Endothelial cell of umbilical vein (primary cell): ENCODE measurements around the gene CHML. TPM values are rescaled to one million over a fixed set of nuclear protein-coding genes. Genes with fewer than 3 reads are reported as not detected.

Experiments used
- Bru-seq: library from RNA; stranded (reverse); fragments of 400-500 nt; gene quantifications from one replicate; lab custom pipeline; 2021; lab: Mats Ljungman, UMichigan
- BruChase-seq, 2 experiments: library from RNA; stranded (reverse); fragments of 400-500 nt; gene quantifications; one replicate each; lab custom pipeline; 2021; lab: Mats Ljungman, UMichigan
- BruUV-seq: library from RNA; stranded (reverse); fragments of 400-500 nt; replicated peaks from 2 replicates; lab custom pipeline; 2021; lab: Mats Ljungman, UMichigan
- CTCF ChIA-PET: fragments of 300-600, 350-600 bp; sonication (Branson Sonifier 250); formaldehyde crosslinking; loops from one replicate; lab custom pipeline; 2021; ENCODE audit warnings: antibody characterized with exemption, inconsistent platforms; lab: Charles Lee
- POLR2A ChIA-PET: fragments of 300-600, 350-600 bp; sonication (Branson Sonifier 250); formaldehyde crosslinking; loops from one replicate; lab custom pipeline; 2021; ENCODE audit warnings: antibody characterized with exemption, inconsistent platforms; lab: Charles Lee
- DNase-seq: peaks from one replicate; pipeline ENCODE4 v3.0.0-alpha.2; 2011; ENCODE audit warnings: low read depth, low spot score
- FAIRE-seq: peaks from 2 replicates; lab custom pipeline; 2011; peaks lifted over from hg19 to GRCh38; lab: Jason Lieb, UNC
- H2AFZ ChIP-seq: 2 replicates; pipeline ENCODE4 v1.6.0; 2012; ENCODE audit warnings: low read depth, low read length, control low read depth, inconsistent platforms
- H3K27ac ChIP-seq: 2 replicates; pipeline ENCODE4 v1.5.1; 2011; ENCODE audit warnings: low read depth, mild to moderate bottlenecking, control low read depth, low read length, moderate library complexity; ENCODE audit not compliant: insufficient read depth
- H3K27me3 ChIP-seq, 2 experiments: 2 replicates each; pipeline versions ENCODE4 v1.6.0 to v1.6.1; 2011; ENCODE audit warnings: low read length in 2 of 2, mixed read lengths in 1 of 2; ENCODE audit not compliant: control insufficient read depth in 2 of 2, insufficient read depth in 2 of 2
- H3K36me3 ChIP-seq, 2 experiments: 2 replicates in 1 of 2; 3 replicates in 1 of 2; pipeline ENCODE4 v1.5.1; 2011; ENCODE audit warnings: low read length in 2 of 2, mild to moderate bottlenecking in 1 of 2, moderate library complexity in 1 of 2; ENCODE audit not compliant: control insufficient read depth in 2 of 2, insufficient read depth in 2 of 2; ENCODE audit errors: extremely low read depth in 1 of 2
- H3K4me1 ChIP-seq: 3 replicates; pipeline ENCODE4 v1.5.1; 2011; ENCODE audit warnings: mild to moderate bottlenecking, low read length; ENCODE audit not compliant: control insufficient read depth, insufficient read depth; ENCODE audit errors: extremely low read depth
- H3K4me2 ChIP-seq: 2 replicates; pipeline ENCODE4 v1.6.1; 2011; ENCODE audit warnings: low read length, control low read depth, mixed read lengths; ENCODE audit not compliant: insufficient read depth
- H3K4me3 ChIP-seq, 3 experiments: fragments of 200-600 bp in 1 of 3; sonication (generic), shearing (Covaris generic) in 1 of 3; replicated peaks in 1 of 3; 2 replicates each; pipeline ENCODE4 v1.5.1; 2011 to 2016; ENCODE audit warnings: control low read depth in 3 of 3, low read length in 3 of 3, mild to moderate bottlenecking in 2 of 3, inconsistent platforms in 1 of 3, low read depth in 1 of 3, moderate library complexity in 1 of 3; ENCODE audit not compliant: insufficient read depth in 1 of 3
- H3K79me2 ChIP-seq: 2 replicates; pipeline ENCODE4 v1.6.0; 2012; ENCODE audit warnings: low read length, inconsistent platforms; ENCODE audit not compliant: control insufficient read depth, insufficient read depth
- H3K9ac ChIP-seq: replicated peaks from 2 replicates; pipeline ENCODE3; 2011; ENCODE audit warnings: low read length, control low read depth; ENCODE audit not compliant: insufficient read depth; ENCODE audit errors: extremely low read depth
- H3K9me1 ChIP-seq: replicated peaks from 3 replicates; pipeline ENCODE4 v1.6.0; 2011; ENCODE audit warnings: mild to moderate bottlenecking, low read length; ENCODE audit not compliant: control insufficient read depth, insufficient read depth; ENCODE audit errors: extremely low read depth
- H3K9me3 ChIP-seq: replicated peaks from 2 replicates; pipeline ENCODE4 v1.5.1; 2012; ENCODE audit warnings: low read length, inconsistent platforms; ENCODE audit not compliant: control insufficient read depth, insufficient read depth
- H4K20me1 ChIP-seq: replicated peaks from 2 replicates; pipeline ENCODE3; 2011; ENCODE audit warnings: mild to moderate bottlenecking, low read length; ENCODE audit not compliant: control insufficient read depth, insufficient read depth; ENCODE audit errors: extremely low read depth
- JUN ChIP-seq: IDR thresholded peaks from 2 replicates; pipeline ENCODE4 v1.6.1; 2011; ENCODE audit warnings: borderline replicate concordance, low read depth; ENCODE audit not compliant: insufficient read length, insufficient read depth
- POLR2A ChIP-seq: IDR thresholded peaks from 2 replicates; pipeline ENCODE4 v1.6.1; 2012; ENCODE audit warnings: low read depth, mild to moderate bottlenecking, control low read depth, low read length
- POLR2AphosphoS5 ChIP-seq: IDR thresholded peaks from 2 replicates; pipeline ENCODE4 v1.6.1; 2012; ENCODE audit warnings: low read depth, mild to moderate bottlenecking, control low read depth, low read length, moderate library complexity; ENCODE audit not compliant: insufficient read depth
- dilution Hi-C: fragments of 300-500 bp; cut with MboI; formaldehyde crosslinking; loops from one replicate; pipeline ENCODE4 v1.15.0; 2019; ENCODE audit warnings: low sequenced_read_pairs; ENCODE audit not compliant: extremely low pct_ligation_motif_present
- intact Hi-C: fragments of 100-400 bp; cut with micrococcal nuclease; formaldehyde crosslinking; loops from one replicate; pipeline ENCODE4 v1.10.0; 2022
- long read RNA-seq: library from polyadenylated mRNA; stranded (forward); transcript quantifications from one replicate; pipeline ENCODE4 v2.0.0, GENCODE V29; 2021
- polyA minus RNA-seq, 3 experiments: library from RNA; depleted of rRNA, polyadenylated mRNA; stranded (reverse); fragments of >200 nt; gene quantifications; 1 replicate in 1 of 3; 2 replicates in 2 of 3; pipeline ENCODE4 v1.2.3, GENCODE V29; 2011
- polyA plus RNA-seq, 4 experiments: library from polyadenylated mRNA; depleted of rRNA in 3 of 4; stranded (reverse) in 3 of 4; unstranded in 1 of 4; fragments of >200 nt; gene quantifications; 2 replicates each; pipeline versions ENCODE4 v1.2.1 to v1.2.3, GENCODE V29; 2011 to 2012; ENCODE audit warnings: missing spikeins in 1 of 4
- total RNA-seq: library from RNA; stranded (reverse); gene quantifications from 2 replicates; pipeline ENCODE4 v1.2.3, GENCODE V29; 2021

Gene CHML
- total RNA-seq (22.3 and 23.6 TPM in 2 replicates), polyA plus RNA-seq (3.3 and 4.1 TPM in 2 replicates), polyA minus RNA-seq (28.1 and 31.5 TPM in 2 replicates), Bru-seq, nascent RNA (percentile 92 among the genes with signal in this experiment), BruChase-seq, experiment 1, labeled RNA remaining after a 6-hour chase (percentile 98 among the genes with signal in this experiment), BruChase-seq, experiment 2, labeled RNA remaining after a 2-hour chase (percentile 97 among the genes with signal in this experiment)
- 3.9 and 4.0 TPM in 2 replicates for polyA plus RNA-seq (2011; cell fraction: cytosol; rRNA removed)
- 6.9 and 7.6 TPM in 2 replicates for polyA plus RNA-seq (2011; cell fraction: nucleus; rRNA removed)
- polyA plus RNA-seq (2012): 6.9 and 9.7 TPM in 2 replicates
- polyA minus RNA-seq (2011; cell fraction: cytosol; rRNA and poly(A)+ RNA removed): 76.2 TPM
- 12.9 and 17.0 TPM in 2 replicates for polyA minus RNA-seq (2011; cell fraction: nucleus; rRNA and poly(A)+ RNA removed)
- long read RNA-seq, full-length matches to known transcripts: 19 of 23 reads
- long read RNA-seq, partial matches to known transcripts: 0 of 23 reads
- long read RNA-seq, other reads (novel, unspliced or antisense): 4 of 23 reads

DNA sequence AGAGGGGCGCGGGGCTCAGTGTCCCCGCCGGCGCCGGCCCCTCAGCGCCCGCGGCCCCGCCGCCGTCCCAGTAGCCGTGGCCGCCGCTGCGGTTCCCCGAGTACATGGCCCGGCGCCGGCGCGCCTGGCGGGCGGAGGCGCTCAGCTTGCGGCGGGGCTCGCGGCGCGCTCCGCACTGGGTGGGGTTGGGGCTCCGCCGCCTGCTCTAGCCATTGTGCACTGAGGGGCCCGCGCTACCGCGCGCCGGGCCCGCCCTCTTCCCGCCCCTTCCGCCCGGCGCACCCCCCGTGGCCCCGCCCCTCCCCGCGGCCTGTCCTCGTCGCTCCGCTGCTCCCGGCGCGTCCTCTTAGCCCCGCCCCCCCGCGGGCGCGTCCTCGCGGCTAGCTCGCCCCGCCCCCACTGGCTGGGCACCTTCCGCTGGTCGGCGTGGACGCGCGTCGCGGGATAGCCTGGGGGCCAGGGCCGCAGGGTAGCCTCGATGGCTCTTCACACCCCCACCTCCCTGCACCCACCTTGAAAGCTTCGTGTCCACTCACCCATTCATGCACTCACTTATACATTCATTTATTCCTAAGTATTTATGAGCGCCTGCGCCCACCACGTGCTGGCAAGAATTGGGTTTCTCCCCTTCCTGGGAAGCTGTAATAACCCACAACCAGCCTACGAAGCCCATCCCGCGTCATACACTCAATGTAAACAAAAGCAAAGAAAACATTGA lies at the start of gene CHML, which contains the start of gene OPN3:
Gene CHML (minus strand): TSS at position 221 of the 718 bp plus-strand sequence. CDS start 4,603 bp downstream, outside the sequence.
Gene OPN3 (minus strand): TSS at position 221 of the 718 bp plus-strand sequence. CDS start 115 bp downstream, at position 106.
- Histone ChIP-seq H3K36me3 (peaks cover 0 to 2% of the 10 kb centered on the region in 2 experiments), H3K27ac (peak within 1 kb of the TSS; percentile 39), H3K9ac (peak within 1 kb of the TSS; percentile 62), H2AFZ (peak within 1 kb of the TSS; percentile 88), H3K9me1 (no peaks in the 10 kb centered on the region), H4K20me1 (no peaks in the 10 kb centered on the region), H3K4me1 (peaks cover 33% of the 10 kb centered on the region), H3K4me3 (peak within 1 kb of the TSS; percentile 49 to 90 (median 57)), H3K9me3 (no peaks in the 10 kb centered on the region), H3K4me2 (peak within 1 kb of the TSS; percentile 77), H3K27me3 (no peaks in the 10 kb centered on the region), H3K79me2 (peaks cover 41% of the 10 kb centered on the region)
- DNase-seq: peak; percentile 91
- dilution Hi-C loops: no loop called here
- TF ChIP-seq POLR2A: peak; percentile 95
- no peak for TF ChIP-seq JUN
- peak; percentile 89 for TF ChIP-seq POLR2AphosphoS5
- intact Hi-C loops: loop anchor here (1.0 to 2.0 kb wide), 2 partner anchors 28 to 208 kb away; partner anchors contain the start of gene EXO1
- POLR2A ChIA-PET: interaction anchor here (0.6 to 0.7 kb wide), 4 partner anchors 14 to 108 kb away, joined by 3 to 6 read pairs (median 6); no protein-coding TSS in a partner anchor
- CTCF ChIA-PET: interaction anchor here (0.7 to 2.6 kb wide), 4 partner anchors 12 to 34 kb away, joined by 3 to 20 read pairs (median 6); partner anchors contain the start of gene WDR64
- peak; percentile 73 for FAIRE-seq
- BruUV-seq: no TSS peak
